CD4-positive, alpha-beta T cell treated with Interferon alpha-2 for 1 hour (primary cell): Measurements from ENCODE around the gene CAMKK2.
"Not testable (repeated sequence)": the region's sequence is repeated elsewhere in the genome, so short reads cannot be mapped to it uniquely, and the experiment has no call there.

ENCODE experiments used
- DNase-seq, 2 donors: peaks; one replicate each; pipeline ENCODE4 v3.0.0-alpha.2; 2020 to 2022

CAMKK2 gene

DNA sequence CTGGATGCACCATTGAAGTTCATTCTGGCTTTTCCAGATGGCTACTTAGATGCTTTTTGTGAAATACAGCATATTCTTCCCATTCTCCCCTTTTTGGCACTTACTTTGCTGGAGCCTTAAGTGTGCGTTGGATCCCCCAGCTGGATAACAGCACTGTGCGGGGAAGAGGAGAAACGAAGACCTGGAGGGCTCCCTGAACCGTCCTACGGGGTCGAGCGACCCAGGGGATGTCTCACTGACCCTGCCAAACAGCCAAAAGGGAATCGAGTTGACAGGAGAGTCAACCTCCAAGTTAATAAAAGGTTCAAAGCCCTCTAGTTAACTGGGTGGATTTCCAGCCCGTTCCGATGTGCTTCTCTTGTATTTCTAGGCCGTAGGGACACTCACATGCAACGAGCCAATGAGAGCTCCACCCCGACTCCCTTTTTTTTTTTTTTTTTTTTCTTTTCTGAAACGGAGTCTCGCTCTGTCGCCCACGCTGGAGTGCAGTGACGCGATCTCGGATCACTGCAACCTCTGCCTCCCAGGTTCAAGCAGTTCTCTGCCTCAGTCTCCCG is 1.0 kb upstream of the CAMKK2 start:
- DNase-seq = peak in 1 of 2 donors; percentile 19

DNA sequence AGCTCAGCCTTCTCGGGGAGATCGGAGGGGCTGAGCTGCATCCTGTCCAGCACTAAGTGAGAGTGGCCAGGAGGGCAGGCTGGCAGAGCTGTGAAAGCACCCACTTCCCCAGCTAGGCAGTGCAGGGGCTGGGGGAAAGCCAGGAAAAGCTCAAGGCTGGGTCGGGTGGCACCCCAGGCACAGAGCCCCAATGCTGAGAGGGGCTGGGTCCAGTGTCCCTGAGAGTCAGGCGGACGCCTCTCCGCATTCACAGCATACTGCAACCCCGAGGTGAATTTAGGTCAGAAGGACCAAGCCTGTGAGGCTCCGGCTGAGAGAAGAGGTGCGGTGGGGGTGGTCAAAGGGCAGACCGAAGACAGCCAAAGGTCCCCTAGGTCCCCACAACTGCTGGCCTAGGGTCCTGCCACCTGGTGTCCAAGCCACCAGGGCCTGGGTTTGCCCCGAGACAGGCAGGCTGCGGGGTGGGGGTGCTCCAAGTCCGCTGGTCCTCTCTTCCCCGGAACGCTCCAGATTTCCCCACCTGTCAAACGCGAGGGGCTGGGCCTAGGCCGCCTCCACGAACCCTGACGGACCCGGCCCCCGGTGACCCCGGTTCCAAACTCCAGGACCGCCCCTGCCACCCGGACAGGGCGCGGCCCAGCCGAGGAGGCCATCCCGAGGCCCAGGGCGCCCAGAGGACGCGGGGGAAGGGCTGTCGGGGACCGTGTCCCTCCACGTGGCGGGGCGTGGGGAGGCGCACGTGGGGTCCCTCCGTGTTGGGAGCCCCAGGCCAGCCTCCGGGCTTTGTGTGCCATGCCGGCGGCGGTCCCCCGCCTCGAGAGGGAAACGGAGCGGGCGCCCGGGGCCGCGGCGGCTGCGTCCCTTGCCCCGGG is 527 bp downstream of the CAMKK2 start:
- DNase-seq = peak in 1 of 2 donors; percentile 16

DNA sequence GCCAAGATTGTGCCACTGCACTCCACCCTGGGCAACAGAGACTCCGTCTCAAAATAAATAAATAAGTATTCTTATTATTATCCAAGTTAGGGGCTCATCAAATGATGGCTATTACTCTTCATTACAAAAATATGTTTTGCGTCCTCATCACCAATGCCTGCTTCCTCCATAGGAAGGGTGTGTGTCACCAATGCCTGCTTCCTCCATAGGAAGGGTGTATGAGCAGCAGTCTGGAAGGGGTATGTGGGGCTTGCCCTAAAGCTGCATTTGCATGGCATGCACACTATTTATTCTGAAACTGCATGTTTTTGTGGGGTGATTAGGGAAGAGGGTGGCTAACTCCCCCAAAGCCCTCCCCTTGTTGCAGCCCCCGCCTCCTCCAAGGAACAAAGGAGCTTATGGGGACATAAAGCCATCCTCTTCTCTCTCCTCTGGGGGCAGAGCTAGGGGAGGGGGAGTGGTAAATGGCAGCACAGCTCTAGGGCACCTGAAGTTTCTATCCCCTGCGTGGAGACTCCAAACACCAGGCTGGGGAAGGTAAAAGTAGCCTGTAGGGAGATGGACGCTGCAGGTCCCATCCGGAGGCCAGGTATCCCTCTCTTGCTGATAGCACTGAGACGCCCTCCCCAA is 1.3 kb downstream of the CAMKK2 start:
- no peak for DNase-seq

DNA sequence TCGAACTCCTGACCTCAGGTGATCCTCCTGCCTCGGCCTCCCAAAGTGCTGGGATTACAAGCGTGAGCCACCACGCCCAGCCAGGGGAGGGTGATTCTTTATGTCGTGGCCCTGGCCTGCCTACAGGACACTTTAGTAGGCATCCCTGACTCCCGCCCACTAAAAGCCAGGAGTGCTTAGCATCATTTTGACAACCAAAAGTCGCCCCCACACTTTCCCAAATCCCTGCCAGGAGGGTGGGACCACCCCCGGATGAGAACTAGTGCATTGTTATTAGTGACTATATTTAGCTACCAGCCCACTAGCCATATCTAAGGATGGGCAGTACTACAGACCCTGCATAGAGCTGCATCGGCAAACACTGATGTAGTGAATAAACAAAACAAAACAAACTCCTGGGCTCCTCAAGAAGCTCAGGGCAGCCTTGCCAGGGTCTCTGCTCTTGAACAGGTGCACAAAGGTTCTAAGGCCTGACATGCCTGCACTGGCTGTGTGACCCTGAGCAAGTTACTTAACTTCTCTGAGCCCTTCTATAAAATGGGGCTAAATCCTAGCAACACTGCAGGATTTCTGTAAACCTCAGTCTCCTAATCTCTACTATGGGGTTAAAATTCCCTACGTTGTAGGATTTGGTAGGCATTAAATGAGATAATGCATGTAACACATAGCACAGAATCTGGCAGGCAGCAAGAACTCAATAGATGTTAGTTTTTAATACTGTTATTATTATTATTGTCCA is 2.2 kb downstream of the CAMKK2 start:
- no peak for DNase-seq

DNA sequence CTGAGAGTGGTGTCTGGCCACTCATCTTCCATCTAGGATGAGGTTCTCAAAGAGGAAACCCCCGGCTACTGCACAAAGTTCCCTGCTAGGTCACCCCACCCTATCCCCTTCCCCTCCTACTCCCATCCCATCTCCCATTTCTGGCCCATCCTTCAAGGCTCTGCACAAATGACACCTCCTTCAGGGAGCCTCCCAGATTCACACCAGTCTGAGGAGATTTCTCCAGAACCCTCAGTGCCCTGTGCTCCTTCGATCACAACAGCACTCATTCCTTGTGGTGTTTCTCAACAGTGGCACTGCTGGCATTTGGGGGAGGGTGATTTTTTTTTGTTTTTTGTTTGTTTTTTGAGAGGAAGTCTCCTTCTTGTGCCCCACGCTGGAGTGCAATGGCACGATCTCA is 2.9 kb downstream of the CAMKK2 start:
- DNase-seq = no peak

DNA sequence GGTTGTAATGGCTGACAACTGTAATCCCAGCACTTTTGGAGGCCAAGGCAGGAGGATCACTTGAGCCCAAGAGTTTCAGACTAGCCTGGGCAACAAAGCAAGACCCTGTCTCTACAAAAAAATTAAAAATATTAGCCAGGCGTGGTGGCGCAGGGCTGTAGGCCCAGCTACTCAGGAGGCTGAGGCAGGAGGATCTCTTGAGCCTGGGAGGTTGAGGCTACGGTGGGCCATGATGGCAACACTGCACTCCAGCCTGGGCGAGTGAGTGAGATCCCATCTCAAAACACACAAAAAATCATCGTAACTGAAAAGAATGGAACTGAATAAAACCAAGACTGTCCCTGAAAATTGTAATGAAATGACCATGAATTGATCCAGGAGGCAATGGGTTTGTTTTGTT is 6.1 kb downstream of the CAMKK2 start:
- no peak for DNase-seq

DNA sequence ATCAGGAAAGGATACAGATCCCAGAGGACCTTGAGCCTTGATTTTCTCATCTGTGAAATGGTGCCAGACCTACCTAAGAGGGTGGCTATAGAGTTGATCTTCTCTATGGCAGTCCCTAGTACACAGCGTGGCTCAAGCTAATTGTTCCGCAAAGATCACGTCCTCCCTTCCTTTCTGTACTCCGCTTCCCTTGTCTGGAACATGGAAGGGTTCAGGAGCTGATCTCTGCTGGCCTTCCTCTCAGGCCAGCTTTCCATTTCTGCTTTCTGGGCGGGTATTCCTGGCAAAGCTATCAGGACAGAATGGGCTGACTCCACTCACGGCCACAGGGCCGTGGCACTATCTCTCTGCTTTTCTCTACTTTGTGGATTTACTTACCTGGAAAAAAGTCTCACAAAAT is 6.5 kb downstream of the CAMKK2 start:
- DNase-seq = no peak

DNA sequence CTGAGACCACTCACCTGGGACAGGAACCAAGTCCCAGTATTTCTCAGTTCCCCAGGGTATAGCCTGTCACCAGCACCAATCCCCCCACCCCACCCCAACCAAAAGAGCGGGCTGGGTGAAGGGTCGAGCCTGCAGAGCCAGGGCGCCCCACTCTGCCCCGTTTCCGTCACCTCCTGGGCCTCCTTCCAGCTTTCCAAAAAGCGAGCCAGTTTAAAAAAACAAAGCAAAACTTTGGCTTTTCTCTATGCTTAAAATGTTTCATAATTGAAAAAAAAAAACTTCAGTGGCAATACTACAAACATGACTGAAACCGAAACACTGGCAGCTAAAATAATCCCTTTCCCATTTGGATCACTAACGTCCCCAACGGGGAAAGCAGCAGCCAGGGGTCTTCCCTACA is 7.5 kb downstream of the CAMKK2 start:
- no peak for DNase-seq

DNA sequence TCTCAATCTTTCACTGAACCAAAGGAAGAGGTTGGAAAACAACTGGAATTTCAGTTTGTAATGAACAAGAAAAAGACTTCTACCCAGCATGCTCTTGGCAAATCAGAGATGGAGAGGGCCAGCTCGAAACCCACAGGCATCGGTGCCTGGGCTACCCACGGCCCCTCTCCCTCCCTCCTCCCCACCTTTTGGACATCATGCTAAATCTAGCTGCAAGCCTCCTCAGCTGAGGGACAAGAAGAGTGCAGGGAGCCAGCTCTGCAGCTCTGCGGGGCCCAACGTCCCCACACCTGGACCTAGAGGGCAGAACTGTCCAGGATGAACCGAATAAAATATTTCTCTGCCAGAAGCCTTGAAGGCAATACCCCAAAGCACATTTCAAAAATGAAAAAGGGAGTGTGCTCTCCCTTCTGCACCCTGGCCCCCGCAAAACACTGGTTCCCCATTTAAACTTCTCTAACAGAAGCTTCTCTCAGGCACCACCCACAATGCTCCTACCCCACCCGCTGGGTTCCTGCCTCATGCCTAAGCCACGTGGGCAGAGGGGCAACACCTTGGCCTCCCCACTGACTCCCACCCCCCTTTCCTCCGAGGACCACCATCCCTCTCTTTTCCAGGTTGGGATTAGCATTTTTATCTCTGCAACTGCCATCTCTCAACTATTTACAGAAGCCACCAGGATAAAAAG is 8.2 kb downstream of the CAMKK2 start:
- DNase-seq = no peak

DNA sequence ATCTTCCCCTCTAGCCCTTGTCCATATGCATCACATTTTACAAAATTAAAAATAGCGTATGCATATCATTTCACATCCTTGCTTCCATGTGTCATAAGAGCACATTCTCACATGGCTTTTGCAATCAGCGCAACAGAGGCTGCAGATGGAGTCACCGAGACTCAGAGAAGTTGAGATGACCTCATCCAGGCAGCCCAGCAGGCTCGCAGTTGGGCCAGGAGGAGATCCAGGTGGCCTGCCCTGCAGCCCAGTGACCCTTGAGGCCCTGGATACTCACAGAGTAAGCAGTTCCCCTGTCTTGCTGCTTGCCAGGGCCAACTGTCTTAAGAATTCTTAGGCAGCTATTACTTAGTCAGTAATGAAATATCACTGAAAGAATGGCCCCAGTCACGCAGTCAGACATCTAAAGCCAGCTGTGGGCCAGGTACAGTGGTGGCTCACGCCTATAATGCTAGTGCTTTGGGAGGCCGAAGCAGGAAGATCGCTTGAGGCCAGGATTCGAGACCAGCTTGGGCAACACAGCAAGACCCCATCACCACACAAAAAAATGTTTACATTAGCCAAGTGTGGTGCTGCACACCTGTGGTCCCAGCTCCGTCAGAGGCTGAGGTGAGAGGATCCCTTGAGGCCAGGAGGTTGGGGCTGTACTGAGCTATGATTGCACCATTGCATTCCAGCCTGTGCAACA is 9.1 kb downstream of the CAMKK2 start:
- peak in 1 of 2 donors; percentile 17 for DNase-seq

DNA sequence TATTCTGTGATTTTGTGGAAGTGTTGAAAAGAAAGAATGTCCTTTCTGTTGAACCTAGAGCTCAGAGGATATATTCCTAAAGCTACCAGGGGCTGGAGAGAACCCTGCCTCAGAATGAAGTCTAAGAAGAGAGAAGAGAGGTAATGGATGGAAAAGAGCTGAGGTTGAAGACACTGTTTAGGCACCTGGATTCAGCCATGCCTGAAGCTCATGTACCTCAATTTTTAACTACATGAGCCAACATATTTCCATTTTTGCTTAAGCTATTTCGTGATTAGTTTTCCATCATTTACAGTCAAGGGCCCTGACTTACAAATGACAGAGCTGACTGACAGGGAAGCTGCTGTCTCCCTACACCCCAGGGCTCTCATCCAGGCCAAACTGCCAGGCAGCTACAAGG is 10.7 kb downstream of the CAMKK2 start:
- no peak for DNase-seq

DNA sequence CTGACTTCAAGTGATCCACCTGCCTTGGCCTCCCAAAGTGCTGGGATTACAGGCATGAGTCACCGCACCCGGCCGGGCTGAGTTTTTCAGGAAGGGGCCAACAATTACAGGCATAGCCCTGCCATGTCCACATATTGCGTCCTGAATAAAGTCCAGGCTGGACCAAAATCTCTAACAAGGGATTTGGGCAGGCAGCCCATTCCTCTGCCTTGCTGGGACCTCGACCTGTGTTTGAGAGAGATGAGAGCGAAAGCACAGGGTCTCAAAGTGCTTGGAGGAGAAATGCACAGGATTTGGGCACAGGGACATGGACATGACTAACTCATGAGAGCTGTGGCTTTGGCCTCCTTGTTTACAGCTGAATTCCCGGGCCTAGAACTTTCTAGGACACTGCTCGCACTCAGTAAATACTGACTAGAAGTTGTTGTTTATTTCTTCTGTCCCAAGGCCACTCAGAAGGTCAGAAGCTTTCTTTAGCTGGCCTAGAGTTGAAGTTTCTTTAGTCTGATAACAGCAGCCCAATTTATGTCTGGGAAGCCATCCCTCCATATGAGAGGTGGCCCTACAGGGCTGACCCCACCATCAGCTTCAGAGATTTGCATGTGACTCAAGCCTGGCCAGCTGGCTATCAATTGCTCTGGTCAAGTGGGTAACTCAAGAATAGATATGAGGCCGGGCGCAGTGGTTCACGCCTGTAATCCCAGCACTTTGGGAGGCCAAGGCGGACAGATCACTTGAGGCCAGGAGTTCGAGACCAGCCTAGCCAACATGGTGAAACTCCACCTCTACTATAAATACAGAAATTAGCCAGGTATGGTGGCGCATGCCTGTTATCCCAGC is 11.7 kb downstream of the CAMKK2 start:
- DNase-seq = no peak

DNA sequence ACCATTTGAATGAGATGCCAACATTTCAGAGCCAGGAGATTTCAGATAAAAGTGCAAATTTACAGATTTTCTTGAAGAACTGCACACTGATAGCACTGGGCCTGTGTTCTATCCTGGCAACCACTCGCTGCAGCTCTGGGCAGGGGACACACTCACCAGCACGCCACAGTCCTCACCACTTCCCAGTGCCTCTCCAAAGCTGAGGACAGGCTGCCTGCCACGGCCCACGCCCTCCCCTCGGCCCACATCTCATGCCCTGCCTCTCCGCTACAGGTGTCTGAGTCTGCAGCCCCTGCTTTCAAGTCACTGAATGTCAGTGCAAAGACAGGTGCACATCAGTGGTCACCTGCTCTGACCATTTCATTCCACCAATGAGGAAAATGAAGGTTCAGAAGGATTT is 12.7 kb downstream of the CAMKK2 start:
- no peak for DNase-seq

DNA sequence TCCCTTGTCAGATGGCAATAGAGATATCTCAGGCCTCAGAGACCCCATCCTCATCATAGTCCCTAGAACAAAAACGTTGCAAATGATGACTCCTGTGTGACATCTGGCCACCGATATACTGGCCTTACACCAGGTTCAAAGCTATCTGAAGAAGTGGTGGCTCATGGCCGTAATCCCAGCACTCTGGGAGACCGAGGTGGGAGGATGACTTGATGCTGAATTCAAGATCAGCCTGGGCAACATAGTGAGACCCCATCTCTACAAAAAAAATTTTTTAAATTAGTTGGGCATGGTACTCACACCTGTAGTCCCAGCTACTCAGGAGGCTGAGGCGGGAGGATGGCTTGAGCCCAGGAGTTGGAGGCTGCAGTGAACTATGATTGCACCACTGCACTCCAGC is 13.1 kb downstream of the CAMKK2 start:
- DNase-seq = no peak

DNA sequence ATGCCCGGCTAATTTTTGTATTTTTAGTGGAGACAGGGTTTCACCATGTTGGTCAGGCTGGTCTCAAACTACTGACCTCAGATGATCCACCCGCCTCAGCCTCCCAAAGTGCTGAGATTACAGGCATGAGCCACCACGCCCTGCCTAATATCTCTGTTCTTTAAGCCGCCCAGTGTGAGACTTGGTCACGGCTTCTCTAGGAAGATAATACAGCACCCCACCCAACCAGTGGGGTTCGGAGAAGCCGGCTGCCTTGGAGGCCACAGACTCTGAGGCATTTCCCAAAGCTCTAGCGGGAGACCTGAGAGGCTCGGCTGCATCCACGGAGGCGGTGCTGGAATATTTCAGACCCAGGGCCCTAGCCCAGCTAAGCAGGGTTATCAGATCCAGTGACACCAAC is 13.6 kb downstream of the CAMKK2 start:
- DNase-seq = not testable (repeated sequence)

DNA sequence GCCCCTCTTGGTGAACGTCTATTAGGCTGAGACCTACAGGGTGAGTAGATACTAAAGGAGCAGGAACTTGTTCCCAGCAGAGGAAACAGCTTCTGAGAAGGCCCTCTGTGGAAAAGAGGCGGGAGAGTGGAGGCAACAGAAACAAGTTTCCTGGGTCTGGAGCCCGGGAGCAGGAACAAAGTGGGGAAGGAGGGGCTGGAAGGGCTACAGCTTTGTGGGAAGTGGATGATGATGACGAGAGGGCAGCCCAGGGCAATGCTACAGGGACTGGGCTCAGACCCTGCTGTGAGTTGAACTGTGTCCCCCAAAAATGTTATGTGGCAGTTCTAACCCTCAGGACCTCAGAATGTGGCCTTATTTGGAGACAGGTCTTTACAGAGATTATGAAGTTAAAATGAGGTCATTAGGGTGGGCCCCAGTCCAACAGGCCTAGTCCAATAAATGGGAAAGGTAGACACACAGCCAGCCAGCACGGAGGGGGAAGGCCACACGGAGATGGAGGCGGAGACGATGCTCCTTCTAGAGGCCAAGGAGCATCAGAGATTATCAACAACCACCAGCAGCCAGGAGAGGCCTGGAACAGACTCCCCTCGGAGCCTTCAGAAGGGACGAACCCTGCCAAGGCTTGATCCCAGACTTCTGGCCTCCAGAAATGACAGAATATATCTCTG is 14.3 kb downstream of the CAMKK2 start:
- no peak for DNase-seq

DNA sequence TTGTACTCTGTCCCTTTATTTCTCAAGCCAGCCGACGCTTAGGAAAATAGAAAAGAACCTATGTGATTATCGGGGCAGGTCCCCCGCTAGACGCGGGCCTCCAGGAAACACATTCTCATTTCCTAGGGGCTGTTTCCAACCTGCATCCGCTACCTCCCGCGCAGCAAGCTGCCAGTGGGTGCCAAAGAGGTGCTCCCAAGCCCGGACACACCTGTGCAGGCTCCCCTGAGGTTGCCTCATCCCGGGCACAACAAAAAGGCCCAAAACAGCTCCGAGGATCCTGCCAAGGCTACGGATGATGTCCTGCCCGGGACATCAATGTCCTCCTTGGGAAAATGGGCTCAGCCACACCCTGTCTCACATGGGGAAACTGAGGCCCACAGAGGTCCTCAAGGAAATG is 15.4 kb downstream of the CAMKK2 start:
- DNase-seq = not testable (repeated sequence)

DNA sequence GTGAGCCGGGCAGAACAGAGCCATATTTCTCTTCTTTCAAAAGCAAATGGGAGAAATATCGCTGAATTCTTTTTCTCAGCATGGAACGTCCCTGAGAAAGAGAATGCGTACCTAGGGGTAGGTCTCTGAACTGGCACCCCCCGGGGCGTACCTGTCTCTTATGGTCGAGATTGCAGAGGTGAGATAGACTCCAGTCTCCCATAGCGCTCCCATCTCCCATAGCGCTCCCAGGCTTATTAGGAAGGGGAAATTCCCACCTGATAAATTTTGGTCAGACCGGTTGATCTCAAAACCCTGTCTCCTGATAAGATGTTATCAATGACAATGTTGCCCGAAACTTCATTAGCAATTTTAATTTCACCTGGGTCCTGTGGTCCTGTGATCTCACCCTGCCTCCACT is 16.0 kb downstream of the CAMKK2 start:
- DNase-seq = not testable (repeated sequence)

DNA sequence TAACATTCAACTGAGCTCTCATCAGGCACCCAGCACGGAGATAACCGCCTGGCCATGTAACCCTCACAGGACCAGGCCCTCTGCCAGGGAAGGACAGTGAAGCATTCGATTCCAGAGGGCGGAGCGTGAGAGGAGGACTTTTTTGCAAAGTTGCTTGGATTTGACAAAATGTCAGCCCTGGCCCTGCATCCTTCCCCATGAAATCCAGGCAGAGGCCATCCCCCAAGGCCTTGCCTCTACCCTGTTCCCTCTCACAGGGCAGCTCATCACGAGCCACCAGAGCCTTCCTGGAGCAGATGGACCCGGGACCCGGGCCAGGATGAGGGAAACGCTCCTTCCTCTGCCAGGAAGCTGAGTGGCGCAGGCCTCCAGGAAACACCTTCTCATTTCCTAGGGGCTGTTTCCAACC is 17.0 kb downstream of the CAMKK2 start:
- DNase-seq = no peak

DNA sequence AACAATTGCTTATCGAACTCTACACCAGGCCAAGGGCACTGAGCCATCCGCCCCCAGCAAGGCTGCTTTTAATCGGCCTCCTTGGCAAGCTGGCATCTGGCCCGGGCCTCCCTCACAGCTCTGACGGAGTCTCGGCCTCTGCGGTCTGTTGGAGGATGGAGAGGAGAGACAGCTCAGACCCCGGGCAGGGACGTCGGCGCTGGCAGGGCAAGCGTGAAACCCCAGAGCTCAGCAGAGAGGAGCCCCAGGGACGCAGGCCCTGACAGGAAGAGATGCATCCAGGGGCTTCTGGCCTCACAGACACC is 17.5 kb downstream of the CAMKK2 start:
- no peak for DNase-seq
